H1 (cell line): ENCODE results near the gene AFF2. TPM values are rescaled to one million over a fixed set of nuclear protein-coding genes. Genes with fewer than 3 reads are reported as not detected.

Source experiments
- SIRT6 ChIP-seq: IDR thresholded peaks from one replicate; pipeline ENCODE4 v1.7.1; 2012; ENCODE audit warnings: low read length, inconsistent platforms
- SIX5 ChIP-seq: IDR thresholded peaks from 2 replicates; pipeline ENCODE4 v1.6.1; 2011; ENCODE audit warnings: mild to moderate bottlenecking, low read depth, low read length
- TCF12 ChIP-seq: IDR thresholded peaks from 2 replicates; pipeline ENCODE4 v1.6.1; 2011; ENCODE audit warnings: low read depth, mild to moderate bottlenecking, low read length
- polyA plus RNA-seq, 7 experiments: library from polyadenylated mRNA; depleted of rRNA in 3 of 7; stranded (reverse) in 5 of 7; unstranded in 2 of 7; fragments of >200 nt in 5 of 7; fragments of 200-250 nt in 2 of 7; gene quantifications; 1 replicate in 5 of 7; 2 replicates in 1 of 7; 4 replicates in 1 of 7; pipeline versions ENCODE4 v1.2.1 to v1.2.3, GENCODE V29; 2011 to 2013; ENCODE audit warnings: missing spikeins in 2 of 7, mixed read lengths in 2 of 7
- total RNA-seq: library from RNA; stranded (reverse); fragmentation: NEBNext Ultra II Directional; extraction: Animal tissue kit (Norgen Biotek cat#: 25700); gene quantifications from 2 replicates; pipeline ENCODE4 v1.2.1, GENCODE V29; 2021
- TF ChIP-seq, protein P1 (sequence below): fragments of 300-600 bp; sonication (generic); IDR thresholded peaks from 2 replicates; pipeline ENCODE4 v1.7.1; 2012; ENCODE audit warnings: low read length, moderate library complexity, mild to moderate bottlenecking, inconsistent platforms; ENCODE audit not compliant: insufficient replicate concordance
- TF ChIP-seq, protein P2 (sequence below): IDR thresholded peaks from 2 replicates; pipeline ENCODE4 v1.6.1; 2012; ENCODE audit warnings: low read length, inconsistent platforms

Gene AFF2
- total and polyA plus RNA-seq, 2 of the 8 experiments (the other 6 are each of a cell fraction or from before 2014, with no cell fraction given), result 2.0 to 7.3 TPM

DNA sequence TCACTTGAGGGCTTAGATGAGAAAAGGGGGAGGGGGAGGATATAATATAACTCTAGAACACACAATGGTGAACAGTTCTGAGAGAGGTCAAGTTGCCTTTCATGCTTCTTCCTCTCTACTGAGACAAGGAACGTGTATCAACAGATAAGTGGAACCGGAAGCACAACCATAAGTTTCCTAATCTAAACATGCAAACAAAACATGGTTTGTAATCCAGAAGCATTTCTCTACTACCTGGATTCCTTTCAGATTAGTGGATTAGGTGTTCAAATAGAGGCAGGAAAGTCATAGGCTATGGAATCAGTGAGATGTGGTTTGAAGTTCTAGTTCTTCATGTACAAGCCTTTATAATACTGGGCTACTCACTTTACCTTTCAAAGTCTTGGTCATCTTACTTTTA, 544.1 kb downstream of the AFF2 start (continued):
- TF ChIP-seq, protein P1, sequence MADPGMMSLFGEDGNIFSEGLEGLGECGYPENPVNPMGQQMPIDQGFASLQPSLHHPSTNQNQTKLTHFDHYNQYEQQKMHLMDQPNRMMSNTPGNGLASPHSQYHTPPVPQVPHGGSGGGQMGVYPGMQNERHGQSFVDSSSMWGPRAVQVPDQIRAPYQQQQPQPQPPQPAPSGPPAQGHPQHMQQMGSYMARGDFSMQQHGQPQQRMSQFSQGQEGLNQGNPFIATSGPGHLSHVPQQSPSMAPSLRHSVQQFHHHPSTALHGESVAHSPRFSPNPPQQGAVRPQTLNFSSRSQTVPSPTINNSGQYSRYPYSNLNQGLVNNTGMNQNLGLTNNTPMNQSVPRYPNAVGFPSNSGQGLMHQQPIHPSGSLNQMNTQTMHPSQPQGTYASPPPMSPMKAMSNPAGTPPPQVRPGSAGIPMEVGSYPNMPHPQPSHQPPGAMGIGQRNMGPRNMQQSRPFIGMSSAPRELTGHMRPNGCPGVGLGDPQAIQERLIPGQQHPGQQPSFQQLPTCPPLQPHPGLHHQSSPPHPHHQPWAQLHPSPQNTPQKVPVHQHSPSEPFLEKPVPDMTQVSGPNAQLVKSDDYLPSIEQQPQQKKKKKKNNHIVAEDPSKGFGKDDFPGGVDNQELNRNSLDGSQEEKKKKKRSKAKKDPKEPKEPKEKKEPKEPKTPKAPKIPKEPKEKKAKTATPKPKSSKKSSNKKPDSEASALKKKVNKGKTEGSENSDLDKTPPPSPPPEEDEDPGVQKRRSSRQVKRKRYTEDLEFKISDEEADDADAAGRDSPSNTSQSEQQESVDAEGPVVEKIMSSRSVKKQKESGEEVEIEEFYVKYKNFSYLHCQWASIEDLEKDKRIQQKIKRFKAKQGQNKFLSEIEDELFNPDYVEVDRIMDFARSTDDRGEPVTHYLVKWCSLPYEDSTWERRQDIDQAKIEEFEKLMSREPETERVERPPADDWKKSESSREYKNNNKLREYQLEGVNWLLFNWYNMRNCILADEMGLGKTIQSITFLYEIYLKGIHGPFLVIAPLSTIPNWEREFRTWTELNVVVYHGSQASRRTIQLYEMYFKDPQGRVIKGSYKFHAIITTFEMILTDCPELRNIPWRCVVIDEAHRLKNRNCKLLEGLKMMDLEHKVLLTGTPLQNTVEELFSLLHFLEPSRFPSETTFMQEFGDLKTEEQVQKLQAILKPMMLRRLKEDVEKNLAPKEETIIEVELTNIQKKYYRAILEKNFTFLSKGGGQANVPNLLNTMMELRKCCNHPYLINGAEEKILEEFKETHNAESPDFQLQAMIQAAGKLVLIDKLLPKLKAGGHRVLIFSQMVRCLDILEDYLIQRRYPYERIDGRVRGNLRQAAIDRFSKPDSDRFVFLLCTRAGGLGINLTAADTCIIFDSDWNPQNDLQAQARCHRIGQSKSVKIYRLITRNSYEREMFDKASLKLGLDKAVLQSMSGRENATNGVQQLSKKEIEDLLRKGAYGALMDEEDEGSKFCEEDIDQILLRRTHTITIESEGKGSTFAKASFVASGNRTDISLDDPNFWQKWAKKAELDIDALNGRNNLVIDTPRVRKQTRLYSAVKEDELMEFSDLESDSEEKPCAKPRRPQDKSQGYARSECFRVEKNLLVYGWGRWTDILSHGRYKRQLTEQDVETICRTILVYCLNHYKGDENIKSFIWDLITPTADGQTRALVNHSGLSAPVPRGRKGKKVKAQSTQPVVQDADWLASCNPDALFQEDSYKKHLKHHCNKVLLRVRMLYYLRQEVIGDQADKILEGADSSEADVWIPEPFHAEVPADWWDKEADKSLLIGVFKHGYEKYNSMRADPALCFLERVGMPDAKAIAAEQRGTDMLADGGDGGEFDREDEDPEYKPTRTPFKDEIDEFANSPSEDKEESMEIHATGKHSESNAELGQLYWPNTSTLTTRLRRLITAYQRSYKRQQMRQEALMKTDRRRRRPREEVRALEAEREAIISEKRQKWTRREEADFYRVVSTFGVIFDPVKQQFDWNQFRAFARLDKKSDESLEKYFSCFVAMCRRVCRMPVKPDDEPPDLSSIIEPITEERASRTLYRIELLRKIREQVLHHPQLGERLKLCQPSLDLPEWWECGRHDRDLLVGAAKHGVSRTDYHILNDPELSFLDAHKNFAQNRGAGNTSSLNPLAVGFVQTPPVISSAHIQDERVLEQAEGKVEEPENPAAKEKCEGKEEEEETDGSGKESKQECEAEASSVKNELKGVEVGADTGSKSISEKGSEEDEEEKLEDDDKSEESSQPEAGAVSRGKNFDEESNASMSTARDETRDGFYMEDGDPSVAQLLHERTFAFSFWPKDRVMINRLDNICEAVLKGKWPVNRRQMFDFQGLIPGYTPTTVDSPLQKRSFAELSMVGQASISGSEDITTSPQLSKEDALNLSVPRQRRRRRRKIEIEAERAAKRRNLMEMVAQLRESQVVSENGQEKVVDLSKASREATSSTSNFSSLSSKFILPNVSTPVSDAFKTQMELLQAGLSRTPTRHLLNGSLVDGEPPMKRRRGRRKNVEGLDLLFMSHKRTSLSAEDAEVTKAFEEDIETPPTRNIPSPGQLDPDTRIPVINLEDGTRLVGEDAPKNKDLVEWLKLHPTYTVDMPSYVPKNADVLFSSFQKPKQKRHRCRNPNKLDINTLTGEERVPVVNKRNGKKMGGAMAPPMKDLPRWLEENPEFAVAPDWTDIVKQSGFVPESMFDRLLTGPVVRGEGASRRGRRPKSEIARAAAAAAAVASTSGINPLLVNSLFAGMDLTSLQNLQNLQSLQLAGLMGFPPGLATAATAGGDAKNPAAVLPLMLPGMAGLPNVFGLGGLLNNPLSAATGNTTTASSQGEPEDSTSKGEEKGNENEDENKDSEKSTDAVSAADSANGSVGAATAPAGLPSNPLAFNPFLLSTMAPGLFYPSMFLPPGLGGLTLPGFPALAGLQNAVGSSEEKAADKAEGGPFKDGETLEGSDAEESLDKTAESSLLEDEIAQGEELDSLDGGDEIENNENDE, result no peak
- TF ChIP-seq SIX5 (no peak), TCF12 (no peak), SIRT6 (no peak)
- TF ChIP-seq, protein P2, sequence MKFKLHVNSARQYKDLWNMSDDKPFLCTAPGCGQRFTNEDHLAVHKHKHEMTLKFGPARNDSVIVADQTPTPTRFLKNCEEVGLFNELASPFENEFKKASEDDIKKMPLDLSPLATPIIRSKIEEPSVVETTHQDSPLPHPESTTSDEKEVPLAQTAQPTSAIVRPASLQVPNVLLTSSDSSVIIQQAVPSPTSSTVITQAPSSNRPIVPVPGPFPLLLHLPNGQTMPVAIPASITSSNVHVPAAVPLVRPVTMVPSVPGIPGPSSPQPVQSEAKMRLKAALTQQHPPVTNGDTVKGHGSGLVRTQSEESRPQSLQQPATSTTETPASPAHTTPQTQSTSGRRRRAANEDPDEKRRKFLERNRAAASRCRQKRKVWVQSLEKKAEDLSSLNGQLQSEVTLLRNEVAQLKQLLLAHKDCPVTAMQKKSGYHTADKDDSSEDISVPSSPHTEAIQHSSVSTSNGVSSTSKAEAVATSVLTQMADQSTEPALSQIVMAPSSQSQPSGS, result no peak
